Measurements from ENCODE around the gene ERICH2. TPM values are rescaled to one million over a fixed set of nuclear protein-coding genes. Genes with fewer than 3 reads are reported as not detected.

ERICH2 gene
- total RNA-seq, 1 experiment from 2014 or later = 2.4 TPM

- no TSS peak for BruUV-seq (replicated peaks)
- DNase-seq (ENCODE audit: low read depth, low spot score) (no peak), ATAC-seq (no peak)
- intact Hi-C loops (cut with micrococcal nuclease) = loop anchor here (10.0 kb wide), 1 partner anchor 56 kb away; no protein-coding TSS in a partner anchor
- CTCF ChIA-PET = no interaction called here
- H4K20me1 ChIP-seq (ENCODE audit: insufficient read depth) = no peaks in the 10 kb centered on the region
- H3K4me3 ChIP-seq (replicated peaks in 1 of 2; ENCODE audit: low read depth in 1 of 2, low read length in 2 of 2) = no peak overlapping the region
- RAD21 ChIA-PET (ENCODE audit: low non-redundant PET in 1 of 2, low total read pairs in 2 of 2, uncharacterized antibody in 2 of 2, unreplicated experiment in 2 of 2) = no interaction called here
- H3K27me3 ChIP-seq (ENCODE audit: insufficient read depth, low read length) = no peaks in the 10 kb centered on the region
- peaks cover 8 to 18% of the 10 kb centered on the region in 2 experiments for H3K4me1 ChIP-seq (ENCODE audit: control insufficient read depth in 1 of 2, insufficient read depth in 2 of 2, low read length in 2 of 2)
- no peaks in the 10 kb centered on the region for H3K79me2 ChIP-seq (ENCODE audit: insufficient read depth, low read length)
- no peak overlapping the region for H3K9ac ChIP-seq (ENCODE audit: low read length)
- no peak overlapping the region for H3K4me2 ChIP-seq (ENCODE audit: low read length)
- H3K9me3 ChIP-seq (ENCODE audit: control insufficient read depth in 1 of 2, insufficient read depth in 1 of 2, low read depth in 1 of 2, low read length in 2 of 2) = no peaks in the 10 kb centered on the region
- POLR2A ChIA-PET = no interaction called here
- no peaks in the 10 kb centered on the region for H3K9me2 ChIP-seq (ENCODE audit: insufficient read depth)
- TF ChIP-seq FOSL1 (IDR thresholded peaks at IDR 0.05; ENCODE audit: low read depth) (no peak), CEBPB (IDR thresholded peaks at IDR 0.05; ENCODE audit: low read depth) (no peak), ZFX (IDR thresholded peaks at IDR 0.05) (no peak), SIN3A (IDR thresholded peaks at IDR 0.05; ENCODE audit: low read depth) (no peak), MAX (IDR thresholded peaks at IDR 0.05) (no peak), ZBTB33 (IDR thresholded peaks at IDR 0.05; ENCODE audit: extremely low read depth, insufficient replicate concordance, low read length) (no peak), RAD21 (IDR thresholded peaks at IDR 0.05; ENCODE audit: low read depth) (no peak), REST (IDR thresholded peaks at IDR 0.05; ENCODE audit: low read depth) (no peak), TCF7L2 (IDR thresholded peaks at IDR 0.05; ENCODE audit: borderline replicate concordance, extremely low read depth, insufficient read depth, insufficient read length) (no peak), EGR1 (IDR thresholded peaks at IDR 0.05; ENCODE audit: low read depth) (no peak), ATF3 (IDR thresholded peaks at IDR 0.05) (no peak), JUND (IDR thresholded peaks at IDR 0.05) (no peak)
- H3K27ac ChIP-seq (ENCODE audit: low read depth, low read length) = no peak overlapping the region
- no peak overlapping the region for H2AFZ ChIP-seq (ENCODE audit: low read depth, low read length, poor library complexity, severe bottlenecking)
- H3K36me3 ChIP-seq (ENCODE audit: control insufficient read depth in 1 of 2, insufficient read depth in 2 of 2, low read length in 2 of 2) = no peaks in the 10 kb centered on the region
These were observed 29.5 kb upstream of the ERICH2 start for GRCh38 chr2:170740660-170741059.
